Measurements from ENCODE around the gene IL21R.
"Not testable (repeated sequence)": the region's sequence is repeated elsewhere in the genome, so short reads cannot be mapped to it uniquely, and the experiment has no call there.

IL21R gene

GRCh38 chr16:27428026-27428785 is 26.2 kb downstream of the IL21R start:
- no peak for DNase-seq (ENCODE audit: low read depth)

- DNase-seq (ENCODE audit: low read depth): no peak
Measured at GRCh38 chr16:27429330-27429871, 27.4 kb downstream of the IL21R start.

GRCh38 chr16:27429981-27430441 is 28.0 kb downstream of the IL21R start:
- DNase-seq (ENCODE audit: low read depth): no peak

GRCh38 chr16:27430512-27430911 is 28.5 kb downstream of the IL21R start:
- no peak for DNase-seq (ENCODE audit: low read depth)

GRCh38 chr16:27430923-27431484 is 29.0 kb downstream of the IL21R start:
- DNase-seq (ENCODE audit: low read depth): no peak

GRCh38 chr16:27431773-27432532 is 30.0 kb downstream of the IL21R start:
- no peak for DNase-seq (ENCODE audit: low read depth)

- no peak for DNase-seq (ENCODE audit: low read depth)
Measured at GRCh38 chr16:27432558-27432957, 30.6 kb downstream of the IL21R start.

- not testable (repeated sequence) for DNase-seq (ENCODE audit: low read depth)
Measured at GRCh38 chr16:27433191-27433590, 31.2 kb downstream of the IL21R start.

GRCh38 chr16:27433636-27434035 is 31.7 kb downstream of the IL21R start:
- DNase-seq (ENCODE audit: low read depth): no peak

GRCh38 chr16:27434141-27435051 is 32.4 kb downstream of the IL21R start:
- DNase-seq (ENCODE audit: low read depth): no peak

GRCh38 chr16:27435146-27435545 is 33.2 kb downstream of the IL21R start:
- DNase-seq (ENCODE audit: low read depth): not testable (repeated sequence)

- no peak for DNase-seq (ENCODE audit: low read depth)
Measured at GRCh38 chr16:27436065-27436464, 34.1 kb downstream of the IL21R start.

- DNase-seq (ENCODE audit: low read depth): no peak
Measured at GRCh38 chr16:27436921-27437650, 35.1 kb downstream of the IL21R start.

GRCh38 chr16:27437946-27438345 is 36.0 kb downstream of the IL21R start:
- DNase-seq (ENCODE audit: low read depth): no peak

- DNase-seq (ENCODE audit: low read depth): no peak
Measured at GRCh38 chr16:27439271-27440018, 37.5 kb downstream of the IL21R start.

GRCh38 chr16:27441276-27441675 is 39.3 kb downstream of the IL21R start:
- DNase-seq (ENCODE audit: low read depth): no peak

- no peak for DNase-seq (ENCODE audit: low read depth)
Measured at GRCh38 chr16:27441998-27442397, 40.0 kb downstream of the IL21R start.

- DNase-seq (ENCODE audit: low read depth): no peak
Measured at GRCh38 chr16:27444015-27444414, 42.0 kb downstream of the IL21R start.

- no peak for DNase-seq (ENCODE audit: low read depth)
Measured at GRCh38 chr16:27444470-27444869, 42.5 kb downstream of the IL21R start.

- no peak for DNase-seq (ENCODE audit: low read depth)
Measured at GRCh38 chr16:27445502-27446175, 43.7 kb downstream of the IL21R start.

All from stimulated activated CD8-positive, alpha-beta memory T cell treated with anti-CD3 and anti-CD28 coated beads, Interleukin-4, amount 100 ng/mL, for 24 hours (primary cell).